CD4-positive, alpha-beta T cell treated with Interleukin-2 at 100 ng/mL for 4 hours (primary cell): ENCODE results near the gene NRXN3.

ENCODE experiments used
- DNase-seq: peaks from one replicate; pipeline ENCODE4 v3.0.0-alpha.2; 2020; ENCODE audit warnings: low spot score

NRXN3 gene

DNA sequence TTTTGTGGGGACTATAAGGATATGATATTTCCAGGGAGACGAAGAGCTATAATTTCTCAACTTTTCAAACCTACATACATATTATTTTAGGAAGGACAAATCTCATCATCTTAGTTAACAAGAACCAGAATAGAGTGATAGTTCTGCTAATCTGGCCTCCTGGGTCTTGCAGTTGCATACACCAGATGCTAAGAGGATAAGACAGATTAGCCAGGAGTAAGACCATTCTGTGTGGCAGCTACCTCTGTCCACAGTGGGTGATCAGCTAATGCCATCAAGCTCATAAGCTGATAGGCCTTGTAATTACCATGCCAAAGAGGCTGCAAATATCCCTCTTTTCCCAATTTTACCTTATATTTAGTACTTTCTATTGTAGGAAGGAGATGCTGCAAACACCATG, 776.8 kb downstream of the NRXN3 start:
- DNase-seq, result no peak

GRCh38 chr14:78947681-78948080, 777.5 kb downstream of the NRXN3 start:
- no peak for DNase-seq

DNA sequence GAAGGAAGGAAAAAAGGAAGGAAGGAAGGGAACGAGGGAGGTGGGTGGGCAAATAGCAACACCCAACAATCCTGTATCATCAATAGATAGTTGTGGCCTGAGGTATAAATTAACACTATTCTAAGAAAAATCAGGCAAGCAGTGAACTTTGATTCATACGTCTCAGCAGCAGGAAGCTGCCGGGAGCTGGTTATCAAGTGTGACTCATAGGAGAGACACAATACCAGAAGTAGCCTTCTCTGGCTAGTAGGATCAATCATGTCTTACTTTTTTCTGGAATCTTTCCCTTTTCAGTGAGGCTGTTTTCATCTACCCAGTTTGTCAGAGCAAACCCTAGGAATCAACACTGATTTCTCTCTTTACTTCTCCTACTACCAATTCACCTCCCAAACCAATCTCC, 780.5 kb downstream of the NRXN3 start:
- DNase-seq, result no peak

DNA sequence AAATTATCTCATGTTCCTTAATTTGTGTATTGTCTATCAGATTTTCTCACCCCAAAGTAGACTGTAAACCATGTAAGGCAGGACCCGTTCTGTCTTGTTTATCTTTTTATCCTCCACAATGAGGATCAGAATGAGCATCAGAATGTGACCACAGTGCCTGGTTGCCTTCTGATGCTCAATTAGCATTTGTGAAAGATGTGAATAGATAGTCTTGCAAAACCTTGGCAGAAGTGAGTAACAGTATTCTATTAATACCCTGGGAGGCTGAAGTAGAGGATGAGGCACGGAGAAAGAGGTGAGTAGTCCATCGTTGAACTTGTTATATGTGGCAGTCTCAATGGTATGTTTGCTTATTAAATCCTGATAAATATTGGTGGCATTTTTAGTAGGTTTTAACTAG, 781.4 kb downstream of the NRXN3 start:
- no peak for DNase-seq

GRCh38 chr14:78959674-78960264, 789.6 kb downstream of the NRXN3 start:
- peak; percentile 48 for DNase-seq

- no peak for DNase-seq
Observed at GRCh38 chr14:78967111-78967809, 797.1 kb downstream of the NRXN3 start.

GRCh38 chr14:78968265-78968664, 798.1 kb downstream of the NRXN3 start:
- DNase-seq, result no peak

- no peak for DNase-seq
Observed at GRCh38 chr14:78970677-78971076, 800.5 kb downstream of the NRXN3 start.

GRCh38 chr14:78972440-78972839, 802.3 kb downstream of the NRXN3 start:
- no peak for DNase-seq

- DNase-seq, result no peak
Observed at GRCh38 chr14:78974691-78975090, 804.5 kb downstream of the NRXN3 start.

GRCh38 chr14:78975734-78976133, 805.6 kb downstream of the NRXN3 start:
- DNase-seq, result no peak

GRCh38 chr14:78978896-78979295, 808.7 kb downstream of the NRXN3 start:
- no peak for DNase-seq

DNA sequence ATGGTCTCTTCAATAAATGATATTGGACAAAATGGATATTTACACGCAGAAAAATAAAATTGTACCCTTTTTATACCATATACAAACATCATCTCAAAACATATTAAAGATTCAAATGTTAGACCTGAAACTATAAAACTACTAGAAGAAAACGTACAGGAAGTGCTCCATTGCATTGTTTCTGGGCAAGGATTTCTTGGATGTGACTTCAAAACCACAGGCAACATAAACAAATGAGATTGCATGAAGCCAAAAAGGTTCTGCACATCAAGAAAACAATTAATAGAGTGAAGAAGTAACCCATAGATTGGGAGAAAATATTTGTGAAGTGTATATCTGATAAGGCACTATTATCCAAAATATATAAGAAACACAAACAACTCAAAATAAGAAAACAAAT, 812.4 kb downstream of the NRXN3 start:
- DNase-seq, result no peak

DNA sequence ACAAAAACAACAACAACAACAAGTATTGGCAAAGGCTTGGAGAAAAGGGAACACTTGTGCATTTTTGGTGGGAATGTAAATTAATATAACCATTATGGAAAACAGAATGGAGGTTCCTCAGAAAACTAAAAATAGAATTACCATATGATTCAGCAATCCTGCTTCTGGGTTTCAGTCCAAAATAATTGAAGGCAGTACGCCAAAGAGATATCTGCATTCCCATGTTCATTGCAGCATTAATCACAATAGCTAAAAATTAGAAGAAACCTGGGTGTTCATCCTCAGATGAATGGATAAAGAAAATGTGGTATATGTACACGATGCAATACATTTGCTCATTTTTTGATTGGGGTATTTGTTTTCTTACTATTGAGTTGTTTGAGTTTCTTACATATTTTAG, 813.0 kb downstream of the NRXN3 start:
- DNase-seq, result no peak

DNA sequence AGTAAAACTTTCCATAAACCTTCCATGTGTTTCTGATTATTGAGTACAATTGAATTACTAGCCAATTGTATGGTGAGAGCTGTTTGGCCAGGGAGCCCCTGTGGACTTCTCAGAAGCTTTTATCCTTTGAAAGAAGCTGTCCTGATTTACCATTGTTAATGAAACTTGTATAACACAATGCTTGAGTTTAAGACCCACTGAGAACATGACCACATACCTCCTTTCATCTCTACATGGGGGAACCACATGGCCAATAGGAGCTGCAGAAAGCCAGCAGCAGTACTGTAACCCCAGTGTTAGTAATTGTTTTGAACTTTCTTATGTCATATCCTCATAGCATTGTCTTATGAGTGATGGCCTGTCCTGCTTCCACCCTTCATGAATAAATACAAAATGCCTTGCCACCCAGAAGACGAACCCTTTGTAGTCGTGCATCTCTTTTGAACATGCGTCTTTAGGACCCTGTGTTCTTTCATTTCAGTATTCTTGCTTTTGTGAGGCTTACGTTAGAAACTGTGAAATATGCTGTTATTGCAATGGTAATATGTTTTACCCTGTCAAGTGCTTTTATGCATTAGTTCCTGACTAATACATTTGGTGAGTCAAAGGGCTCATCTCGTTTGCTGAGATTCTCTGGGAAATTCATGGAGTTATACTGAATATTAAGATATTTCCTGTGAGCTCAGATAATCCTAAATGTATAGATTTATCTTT, 815.7 kb downstream of the NRXN3 start:
- DNase-seq, result no peak

- DNase-seq, result no peak
Observed at GRCh38 chr14:78986989-78987388, 816.8 kb downstream of the NRXN3 start.

- DNase-seq, result no peak
Observed at GRCh38 chr14:78989221-78989620, 819.0 kb downstream of the NRXN3 start.

- DNase-seq, result no peak
Observed at GRCh38 chr14:78992867-78993266, 822.7 kb downstream of the NRXN3 start.

- no peak for DNase-seq
Observed at GRCh38 chr14:78997811-78998210, 827.6 kb downstream of the NRXN3 start.

DNA sequence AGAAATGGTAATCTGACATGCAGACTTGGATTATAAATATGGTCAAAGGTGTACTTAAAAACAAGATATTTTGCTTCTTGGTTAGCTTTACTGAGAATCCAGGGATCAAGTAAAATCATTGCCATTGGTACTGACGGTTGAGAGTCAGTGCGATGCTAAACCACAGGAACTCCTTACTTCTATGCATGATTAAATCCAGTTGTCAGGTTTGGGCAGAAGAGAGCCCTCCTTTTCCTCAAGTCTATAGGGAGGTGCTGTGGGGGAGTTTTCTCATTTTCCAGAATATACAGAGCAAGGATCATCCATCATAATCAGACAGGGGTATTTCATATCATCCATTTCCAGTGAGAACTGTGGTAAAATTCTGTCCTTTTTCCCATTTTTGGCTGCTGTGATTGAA, 839.1 kb downstream of the NRXN3 start:
- DNase-seq, result no peak

GRCh38 chr14:79011091-79011919, 841.1 kb downstream of the NRXN3 start:
- peak; percentile 3 for DNase-seq

DNA sequence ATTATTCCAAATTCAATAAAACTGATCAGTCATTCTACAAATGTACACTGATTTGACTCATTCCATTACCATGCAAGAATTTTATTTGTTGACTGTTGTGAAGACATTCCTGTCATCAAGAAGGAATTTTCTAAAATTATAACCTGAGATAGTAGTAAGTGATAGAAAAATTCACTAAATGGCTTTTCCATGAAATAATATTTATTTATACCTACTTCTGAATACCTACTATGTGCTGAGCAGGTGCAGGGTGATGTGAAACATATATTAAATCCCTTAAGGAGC, 841.7 kb downstream of the NRXN3 start:
- DNase-seq, result no peak
